Activated CD4-positive, alpha-beta T cell treated with anti-CD3 and anti-CD28 coated beads, Interleukin-2, amount 50 U/mL, for 48 hours (primary cell): ENCODE data around the gene UMPS.

Experiments used
- DNase-seq, 2 experiments: peaks; one replicate each; pipeline ENCODE4 v3.0.0-alpha.2; 2020

Gene UMPS

GRCh38 chr3:124764746-124765145 lies 34.5 kb downstream of the UMPS start:
- DNase-seq: no peak

GRCh38 chr3:124765197-124765840 lies 35.1 kb downstream of the UMPS start:
- no peak for DNase-seq

GRCh38 chr3:124766113-124767095 lies 36.2 kb downstream of the UMPS start:
- no peak for DNase-seq

- DNase-seq: no peak
Measured at GRCh38 chr3:124767264-124767663, 37.0 kb downstream of the UMPS start.

GRCh38 chr3:124767691-124768090 lies 37.4 kb downstream of the UMPS start:
- no peak for DNase-seq

GRCh38 chr3:124768812-124769211 lies 38.6 kb downstream of the UMPS start:
- peak; percentile 10 to 27 for DNase-seq

GRCh38 chr3:124769462-124769861 lies 39.2 kb downstream of the UMPS start:
- no peak for DNase-seq

- no peak for DNase-seq
Measured at GRCh38 chr3:124770336-124771082, 40.3 kb downstream of the UMPS start.

- no peak for DNase-seq
Measured at GRCh38 chr3:124771083-124771445, 40.8 kb downstream of the UMPS start.

- no peak for DNase-seq
Measured at GRCh38 chr3:124772081-124772831, 42.0 kb downstream of the UMPS start.

- DNase-seq: no peak
Measured at GRCh38 chr3:124773351-124774326, 43.4 kb downstream of the UMPS start.

- DNase-seq: no peak
Measured at GRCh38 chr3:124774327-124774718, 44.1 kb downstream of the UMPS start.

- no peak for DNase-seq
Measured at GRCh38 chr3:124774841-124775402, 44.7 kb downstream of the UMPS start.

- DNase-seq: no peak
Measured at GRCh38 chr3:124775877-124776276, 45.6 kb downstream of the UMPS start.

GRCh38 chr3:124776856-124777255 lies 46.6 kb downstream of the UMPS start:
- no peak for DNase-seq

- DNase-seq: no peak
Measured at GRCh38 chr3:124777762-124778470, 47.7 kb downstream of the UMPS start.

- no peak for DNase-seq
Measured at GRCh38 chr3:124779116-124779515, 48.9 kb downstream of the UMPS start.

GRCh38 chr3:124779751-124780191 lies 49.5 kb downstream of the UMPS start:
- no peak for DNase-seq

GRCh38 chr3:124780356-124780755 lies 50.1 kb downstream of the UMPS start:
- no peak for DNase-seq

- DNase-seq: no peak
Measured at GRCh38 chr3:124780761-124781475, 50.7 kb downstream of the UMPS start.
